Measurements from ENCODE around the gene AFAP1. TPM values are rescaled to one million over a fixed set of nuclear protein-coding genes. Genes with fewer than 3 reads are reported as not detected.

AFAP1 gene
- total RNA-seq, 4 donors from 2014 or later = 25.1 to 56.9 (median 26.4) TPM

DNA sequence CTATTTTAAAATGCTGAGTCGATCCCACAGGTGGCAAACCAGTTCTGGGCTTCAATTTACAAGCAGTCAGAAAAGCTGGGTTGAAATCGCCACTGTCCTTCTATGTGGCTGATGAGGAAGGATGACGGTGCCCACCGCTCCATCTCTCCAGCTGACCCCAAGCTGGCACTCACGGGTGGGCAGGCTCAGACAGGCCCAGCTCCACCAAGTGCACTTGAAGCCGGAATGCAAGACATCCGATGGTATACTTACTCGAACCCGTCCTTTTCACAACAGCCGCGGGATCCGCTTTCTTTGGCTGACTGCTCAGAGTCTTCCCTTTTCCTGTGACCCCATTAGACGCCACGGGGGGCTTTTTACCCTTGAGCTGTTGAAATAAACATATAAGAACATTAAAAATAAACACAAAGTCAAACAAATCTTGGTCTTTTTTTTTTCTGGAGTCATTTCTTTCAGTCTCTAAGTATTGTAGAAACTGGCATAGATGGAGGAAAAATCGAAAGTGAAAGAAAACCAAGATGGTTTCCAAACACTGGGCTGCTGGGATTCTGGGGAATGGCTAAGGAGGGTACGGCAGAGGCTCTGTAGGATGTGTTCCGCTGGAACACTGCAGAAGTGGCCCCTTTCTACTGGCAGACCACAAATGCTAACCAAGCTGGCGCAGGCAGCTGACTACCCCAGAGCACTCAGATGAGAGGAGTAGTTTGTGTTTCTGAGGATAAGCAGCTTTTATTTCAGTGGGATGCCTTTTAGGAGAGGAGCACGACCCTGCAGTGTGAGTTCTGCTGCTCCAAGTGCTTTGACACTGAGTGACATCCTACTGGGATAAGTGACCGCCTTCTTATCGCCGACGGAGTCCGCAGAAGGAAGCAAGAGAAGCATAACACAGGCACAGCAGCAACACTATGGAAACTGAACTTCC is 160.9 kb downstream of the AFAP1 start:
- Histone ChIP-seq H3K27ac (peak overlapping the region; percentile 54 to 77 (median 62)), H3K36me3 (peaks cover 0 to 4% (median 0%) of the 10 kb centered on the region in 4 donors), H3K4me1 (peaks cover 0 to 63% (median 33%) of the 10 kb centered on the region in 4 donors), H3K9me3 (no peaks in the 10 kb centered on the region), H3K4me3 (peak overlapping the region in 1 of 4 donors; percentile 4), H3K27me3 (no peaks in the 10 kb centered on the region)
- intact Hi-C loops (cut with DNase I; ENCODE audit: low total_unique reads) = loop anchor here (10.0 kb wide), 1 partner anchor 156 kb away; the partner anchor contains the start of gene AFAP1
- TF ChIP-seq POLR2AphosphoS5 (IDR thresholded peaks at IDR 0.05) = no peak
- WGBS, 2 donors (ENCODE audit: low coverage in 1 of 2) = 47 to 77% methylated on average over 9 to 24 of the region's 24 CpGs
- no peak for DNase-seq
- in situ Hi-C loops (cut with MboI; ENCODE audit: low pct_ligation_motif_present in 1 of 4, low pct_unique_long_range_greater_than_20kb in 1 of 4, low sequenced_read_pairs in 3 of 4) = no loop called here

DNA sequence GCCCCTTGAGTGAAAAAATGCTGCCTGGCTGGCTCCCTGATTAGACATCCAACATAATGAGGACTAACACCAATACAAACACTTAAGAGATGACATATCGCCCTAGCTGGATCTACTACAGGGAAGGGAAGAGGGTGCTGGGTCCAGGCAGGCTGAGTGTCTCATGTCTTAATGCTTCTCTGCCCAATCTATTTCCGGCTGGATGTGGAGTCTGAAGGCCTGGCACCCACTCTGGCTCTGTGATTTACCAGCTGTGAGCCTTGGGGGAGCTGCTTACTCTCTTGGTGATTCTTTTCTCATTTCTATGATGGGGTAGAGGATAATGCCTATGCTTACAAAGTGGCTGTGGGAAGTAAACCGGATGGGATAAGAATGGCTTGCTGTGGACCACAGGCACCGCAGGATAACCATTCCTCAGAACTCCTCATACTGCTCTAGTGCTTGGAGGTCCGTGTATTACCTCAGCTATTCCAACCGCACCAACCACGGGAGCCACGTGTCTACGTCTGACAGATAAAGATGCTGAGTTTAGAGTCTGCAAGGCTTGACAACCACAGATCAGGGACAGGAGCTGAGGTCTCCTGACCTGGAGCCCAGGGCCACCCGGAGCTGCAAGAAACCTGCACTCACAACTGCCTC is 161.7 kb downstream of the AFAP1 start:
- DNase-seq = no peak
- peak overlapping the region; percentile 60 to 77 (median 70) for H3K27ac ChIP-seq
- no peaks in the 10 kb centered on the region for H3K27me3 ChIP-seq
- H3K36me3 ChIP-seq = peaks cover 0 to 4% (median 0%) of the 10 kb centered on the region in 4 donors
- intact Hi-C loops (cut with DNase I; ENCODE audit: low total_unique reads) (loop anchor here (10.0 kb wide), 1 partner anchor 157 kb away; the partner anchor contains the start of gene AFAP1), in situ Hi-C loops (cut with MboI; ENCODE audit: low pct_ligation_motif_present in 1 of 4, low pct_unique_long_range_greater_than_20kb in 1 of 4, low sequenced_read_pairs in 3 of 4) (no loop called here)
- 92% methylated on average over 10 of the region's 10 CpGs; no CpG with 5 or more reads in 1 of the 2 donors for WGBS, 2 donors (ENCODE audit: low coverage in 1 of 2)
- H3K4me3 ChIP-seq = no peak overlapping the region
- H3K4me1 ChIP-seq = peaks cover 4 to 63% (median 31%) of the 10 kb centered on the region in 4 donors
- no peaks in the 10 kb centered on the region for H3K9me3 ChIP-seq
- TF ChIP-seq, protein P1, sequence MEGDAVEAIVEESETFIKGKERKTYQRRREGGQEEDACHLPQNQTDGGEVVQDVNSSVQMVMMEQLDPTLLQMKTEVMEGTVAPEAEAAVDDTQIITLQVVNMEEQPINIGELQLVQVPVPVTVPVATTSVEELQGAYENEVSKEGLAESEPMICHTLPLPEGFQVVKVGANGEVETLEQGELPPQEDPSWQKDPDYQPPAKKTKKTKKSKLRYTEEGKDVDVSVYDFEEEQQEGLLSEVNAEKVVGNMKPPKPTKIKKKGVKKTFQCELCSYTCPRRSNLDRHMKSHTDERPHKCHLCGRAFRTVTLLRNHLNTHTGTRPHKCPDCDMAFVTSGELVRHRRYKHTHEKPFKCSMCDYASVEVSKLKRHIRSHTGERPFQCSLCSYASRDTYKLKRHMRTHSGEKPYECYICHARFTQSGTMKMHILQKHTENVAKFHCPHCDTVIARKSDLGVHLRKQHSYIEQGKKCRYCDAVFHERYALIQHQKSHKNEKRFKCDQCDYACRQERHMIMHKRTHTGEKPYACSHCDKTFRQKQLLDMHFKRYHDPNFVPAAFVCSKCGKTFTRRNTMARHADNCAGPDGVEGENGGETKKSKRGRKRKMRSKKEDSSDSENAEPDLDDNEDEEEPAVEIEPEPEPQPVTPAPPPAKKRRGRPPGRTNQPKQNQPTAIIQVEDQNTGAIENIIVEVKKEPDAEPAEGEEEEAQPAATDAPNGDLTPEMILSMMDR (IDR thresholded peaks at IDR 0.05) = no peak
- TF ChIP-seq POLR2A (IDR thresholded peaks at IDR 0.05) (no peak), POLR2AphosphoS5 (IDR thresholded peaks at IDR 0.05) (no peak), EP300 (IDR thresholded peaks at IDR 0.05; ENCODE audit: low read depth) (no peak)

DNA sequence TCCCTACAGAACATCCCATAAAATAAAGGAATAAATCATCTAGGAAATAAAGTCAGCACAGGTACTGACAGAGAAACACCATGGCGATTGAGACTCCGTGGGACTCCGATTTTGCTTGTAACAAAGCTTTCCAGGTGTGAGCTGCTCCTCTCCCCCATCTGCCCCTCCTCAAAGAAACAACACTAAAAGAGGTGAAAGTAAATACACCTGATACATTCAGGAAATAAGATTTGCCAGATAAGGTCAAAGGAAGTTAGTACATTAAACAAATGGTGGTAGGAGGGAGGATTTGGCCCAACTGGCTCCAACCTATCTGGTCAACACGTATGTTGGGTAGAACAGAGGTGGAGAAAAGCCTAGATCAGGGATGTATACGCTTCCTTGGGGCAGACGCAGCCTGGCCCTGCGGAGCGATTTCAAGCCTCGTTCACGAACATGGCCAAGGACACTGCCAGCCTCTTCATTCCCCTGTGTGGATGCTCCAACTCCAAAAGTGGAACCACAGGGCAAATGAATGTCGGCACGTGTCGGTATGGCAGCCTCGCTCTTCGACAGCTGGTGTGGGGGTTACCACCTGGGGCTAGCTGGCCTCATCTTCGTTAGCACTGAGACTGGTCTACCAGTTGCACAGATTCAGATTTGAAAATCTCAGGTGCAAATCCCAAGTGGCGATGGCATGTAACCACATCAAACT is 162.5 kb downstream of the AFAP1 start:
- no peak for DNase-seq
- peaks cover 0 to 4% (median 0%) of the 10 kb centered on the region in 4 donors for H3K36me3 ChIP-seq
- intact Hi-C loops (cut with DNase I; ENCODE audit: low total_unique reads) = loop anchor here (10.0 kb wide), 1 partner anchor 158 kb away; the partner anchor contains the start of gene AFAP1
- no peaks in the 10 kb centered on the region for H3K27me3 ChIP-seq
- H3K4me1 ChIP-seq = peaks cover 9 to 63% (median 35%) of the 10 kb centered on the region in 4 donors
- in situ Hi-C loops (cut with MboI; ENCODE audit: low pct_ligation_motif_present in 1 of 4, low pct_unique_long_range_greater_than_20kb in 1 of 4, low sequenced_read_pairs in 3 of 4) = no loop called here
- no peak for TF ChIP-seq EP300 (IDR thresholded peaks at IDR 0.05; ENCODE audit: low read depth)
- TF ChIP-seq, protein P1 (IDR thresholded peaks at IDR 0.05) = no peak
- no peak for TF ChIP-seq POLR2AphosphoS5 (IDR thresholded peaks at IDR 0.05)
- TF ChIP-seq POLR2A (IDR thresholded peaks at IDR 0.05) = no peak
- H3K4me3 ChIP-seq = no peak overlapping the region
- no peaks in the 10 kb centered on the region for H3K9me3 ChIP-seq
- WGBS, 2 donors (ENCODE audit: low coverage in 1 of 2) = 41 to 83% methylated on average over 4 to 17 of the region's 17 CpGs
- H3K27ac ChIP-seq = peak overlapping the region; percentile 33 to 77 (median 54)

DNA sequence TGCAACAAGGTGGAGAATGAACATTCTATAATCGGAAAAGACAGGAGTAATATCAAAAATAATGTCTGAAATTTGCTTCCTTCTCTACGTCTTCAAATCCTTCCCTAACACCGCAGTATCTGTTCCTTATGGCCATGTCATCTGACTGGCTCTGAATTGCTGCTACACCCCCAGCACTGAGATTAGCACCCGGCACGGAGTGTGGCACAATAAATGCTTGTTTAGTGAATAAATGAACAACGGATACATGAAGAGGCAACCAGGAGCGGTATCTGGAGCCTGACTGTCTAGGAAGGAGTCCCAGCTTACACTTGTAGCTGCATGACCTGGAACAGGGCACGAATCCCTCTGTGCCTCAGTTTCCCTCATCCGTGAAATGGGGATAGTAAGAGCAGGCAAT is 164.3 kb downstream of the AFAP1 start:
- in situ Hi-C loops (cut with MboI; ENCODE audit: low pct_ligation_motif_present in 1 of 4, low pct_unique_long_range_greater_than_20kb in 1 of 4, low sequenced_read_pairs in 3 of 4) = no loop called here
- DNase-seq = peak; percentile 35
- 45 to 80% methylated on average over 9 of the region's 9 CpGs for WGBS, 2 donors (ENCODE audit: low coverage in 1 of 2)

More for the DNA sequence above, 164.3 kb downstream of the AFAP1 start:
- H3K9me3 ChIP-seq = no peaks in the 10 kb centered on the region
- peak overlapping the region in 3 of 4 donors; percentile 48 to 77 (median 60) for H3K27ac ChIP-seq
- TF ChIP-seq POLR2AphosphoS5 (IDR thresholded peaks at IDR 0.05) (no peak), EP300 (IDR thresholded peaks at IDR 0.05; ENCODE audit: low read depth) (no peak), POLR2A (IDR thresholded peaks at IDR 0.05) (no peak)
- TF ChIP-seq, protein P1 (IDR thresholded peaks at IDR 0.05) = no peak
- peaks cover 10 to 67% (median 36%) of the 10 kb centered on the region in 4 donors for H3K4me1 ChIP-seq
- intact Hi-C loops (cut with DNase I; ENCODE audit: low total_unique reads) = loop anchor here (10.0 kb wide), 1 partner anchor 159 kb away; the partner anchor contains the start of gene AFAP1
- no peaks in the 10 kb centered on the region for H3K27me3 ChIP-seq
- H3K4me3 ChIP-seq = no peak overlapping the region
- peaks cover 0 to 4% (median 0%) of the 10 kb centered on the region in 4 donors for H3K36me3 ChIP-seq

All from transverse colon (tissue), 4 donors.